GM18951 (cell line): ENCODE measurements around the gene LTN1.
A peak's percentile ranks its signal among the peaks of the same experiment; 100 is the strongest.

ENCODE experiments used
- POLR2A ChIP-seq: IDR thresholded peaks from 4 replicates; pipeline ENCODE4 v1.6.1; 2011; ENCODE audit warnings: mild to moderate bottlenecking; ENCODE audit not compliant: insufficient read length, insufficient read depth; ENCODE audit errors: extremely low read depth
- in situ Hi-C: fragments of 300-500 bp; cut with MboI; formaldehyde crosslinking; loops from one replicate; pipeline ENCODE4 v1.12.0; 2022; ENCODE audit warnings: low sequenced_read_pairs, mixed read lengths, inconsistent platforms; ENCODE audit not compliant: unreplicated experiment

The LTN1 gene

GRCh38 chr21:28899744-28900143 is 92.9 kb downstream of the LTN1 start:
- in situ Hi-C loops = no loop called here

DNA sequence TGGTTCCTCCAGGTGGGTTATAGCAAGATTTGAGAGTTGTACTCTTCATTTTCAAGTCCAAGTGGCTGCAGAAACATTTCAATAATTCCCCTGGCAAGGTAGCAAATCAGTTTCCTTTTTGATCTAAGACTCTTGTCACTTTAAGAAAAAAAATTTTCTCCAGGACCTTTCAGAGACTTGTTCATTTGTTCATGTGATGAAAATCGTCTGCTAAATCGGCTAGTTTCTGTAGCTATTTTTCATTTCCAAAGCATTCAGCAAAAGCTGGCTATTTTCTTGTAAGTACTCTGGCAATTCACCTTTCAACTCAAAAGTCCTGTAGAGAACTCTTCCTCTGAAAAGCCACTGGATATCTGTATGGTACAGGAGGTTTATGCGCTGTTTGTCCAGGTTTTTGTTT is 93.5 kb downstream of the LTN1 start:
- in situ Hi-C loops = no loop called here
- TF ChIP-seq POLR2A = no peak

More at GRCh38 chr21:28899744-28900143, 92.9 kb downstream of the LTN1 start:
- TF ChIP-seq POLR2A = no peak

DNA sequence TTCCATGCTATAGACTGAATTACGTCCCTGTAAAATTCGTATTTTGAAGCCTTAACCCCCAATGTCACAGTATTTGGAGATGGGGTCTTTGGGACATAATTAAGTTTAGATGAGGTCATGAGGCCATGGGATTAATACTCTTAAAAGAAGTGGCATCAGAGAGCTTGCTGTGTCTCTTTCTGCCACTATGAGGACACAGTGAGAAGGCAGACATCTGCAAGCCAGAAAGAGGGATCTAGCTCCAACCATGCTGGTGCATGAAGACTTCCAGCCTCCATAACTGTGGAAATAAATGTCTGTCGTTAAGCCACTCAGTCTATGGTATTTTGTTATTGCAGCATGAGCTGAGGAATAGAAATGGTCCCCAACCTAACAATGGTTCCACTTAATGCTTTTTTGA is 99.0 kb downstream of the LTN1 start:
- in situ Hi-C loops = no loop called here
- no peak for TF ChIP-seq POLR2A

GRCh38 chr21:28892199-28893111 is 100.2 kb downstream of the LTN1 start:
- in situ Hi-C loops = no loop called here
- no peak for TF ChIP-seq POLR2A

DNA sequence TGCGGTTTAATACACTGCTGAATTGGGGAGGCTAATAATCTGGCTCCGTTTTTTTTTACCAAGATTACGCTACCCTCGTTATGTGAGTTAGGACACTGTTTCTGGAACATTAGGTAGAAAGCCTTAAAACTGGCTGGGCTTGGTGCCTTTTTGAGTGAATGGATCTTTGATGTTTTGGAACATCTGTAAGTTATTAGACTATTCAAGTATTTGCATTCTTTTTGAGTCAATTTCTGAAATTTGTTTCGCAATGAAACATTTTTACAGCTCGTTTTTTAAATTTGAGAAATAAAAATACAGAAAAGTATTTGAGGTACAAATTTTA is 106.9 kb downstream of the LTN1 start:
- in situ Hi-C loops = no loop called here
- no peak for TF ChIP-seq POLR2A

DNA sequence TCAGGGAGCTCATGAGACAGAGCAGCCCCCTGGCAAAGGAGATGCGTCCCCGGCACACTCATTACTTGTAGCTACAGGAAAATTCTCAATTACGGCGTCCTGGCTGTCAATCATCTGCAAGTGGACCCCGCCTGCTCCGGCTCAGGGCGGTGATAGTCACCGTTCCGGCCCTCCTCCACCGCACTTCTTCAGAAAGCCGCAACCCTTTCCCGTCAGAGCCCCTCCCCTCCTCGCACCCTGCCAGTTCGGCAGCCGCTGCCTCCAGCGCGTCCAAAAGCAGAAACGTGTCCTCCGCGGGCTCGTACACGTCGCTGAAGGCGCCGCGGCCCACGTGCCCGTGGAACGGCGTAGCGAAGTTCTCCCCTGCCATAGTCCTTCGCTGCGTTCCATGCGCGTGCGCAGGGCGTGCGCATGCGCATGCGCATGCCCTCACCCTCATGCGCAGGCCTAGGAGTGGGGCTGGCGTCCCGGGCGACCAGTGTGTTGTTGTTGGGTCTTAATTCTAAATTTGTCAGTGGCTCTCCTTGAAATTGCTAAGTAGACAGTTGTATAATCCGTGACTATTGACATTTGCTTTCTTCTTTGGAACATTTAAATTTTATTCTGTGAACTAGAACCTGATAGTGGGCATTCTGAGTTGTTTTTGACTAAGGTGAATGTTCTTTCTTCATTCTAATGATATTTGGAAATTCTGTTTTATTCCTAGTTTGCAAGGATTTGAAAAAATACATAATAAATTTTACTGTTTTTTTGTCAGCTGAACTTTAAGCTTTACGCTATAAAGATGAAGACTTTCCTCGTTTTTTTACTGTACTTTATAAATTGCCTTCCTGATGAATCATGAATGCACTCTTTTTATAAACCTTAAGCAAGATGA is 107.5 kb downstream of the LTN1 start:
- TF ChIP-seq POLR2A = peak; percentile 88
- in situ Hi-C loops = no loop called here

DNA sequence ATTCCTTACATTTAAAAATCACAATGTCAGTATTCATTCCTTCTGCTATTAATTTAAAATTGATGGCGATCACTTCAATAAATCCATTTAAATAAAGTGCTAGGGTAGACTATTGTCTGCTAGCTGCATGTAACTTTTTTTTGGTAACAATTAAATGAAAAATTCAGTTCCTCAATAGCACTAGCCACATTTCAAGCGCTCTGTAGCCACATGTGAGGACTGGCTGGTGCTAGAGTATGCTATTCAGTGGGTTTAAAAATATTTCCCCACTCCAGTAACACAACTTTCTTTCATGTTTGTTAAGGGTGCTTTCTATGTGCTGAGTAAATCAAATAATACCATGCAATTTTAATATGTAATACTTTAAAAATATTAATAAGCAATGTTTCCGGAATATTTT is 108.2 kb downstream of the LTN1 start:
- in situ Hi-C loops = no loop called here
- TF ChIP-seq POLR2A = no peak

- in situ Hi-C loops = no loop called here
- TF ChIP-seq POLR2A = no peak
Observed at GRCh38 chr21:28883931-28884330, 108.7 kb downstream of the LTN1 start.

DNA sequence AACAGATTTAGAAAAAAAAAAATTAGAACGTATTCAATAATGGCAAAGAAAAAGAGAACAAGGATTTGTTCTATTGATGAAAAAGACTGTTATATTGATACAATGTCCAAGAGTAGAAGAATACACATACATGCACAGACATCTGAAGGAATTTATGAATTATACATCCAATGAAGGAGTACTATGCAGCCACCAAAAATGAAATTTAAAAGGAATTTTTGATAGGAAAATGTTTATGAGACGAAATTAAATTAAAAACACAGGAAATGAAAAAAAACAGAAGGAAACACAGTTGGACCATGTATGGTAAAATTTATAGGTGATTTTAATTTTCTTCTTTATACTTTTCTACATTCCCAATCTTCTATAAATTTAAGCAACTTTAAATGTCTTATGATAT is 110.3 kb downstream of the LTN1 start:
- no peak for TF ChIP-seq POLR2A
- in situ Hi-C loops = no loop called here
